Body of pancreas (tissue), 4 donors: ENCODE data around the gene LRFN2. TPM values are rescaled to one million over a fixed set of nuclear protein-coding genes. Genes with fewer than 3 reads are reported as not detected.

Source experiments
- ATAC-seq: fragments of 150-250 bp; one replicate; pipeline ENCODE4 v1.9.1; 2016
- DNase-seq, 4 donors: peaks; one replicate each; pipeline ENCODE4 v3.0.0-alpha.2; 2019
- H3K27ac ChIP-seq, 4 donors: fragments of 200-600 bp; sonication (generic); 1 replicate in 3 of 4; 2 replicates in 1 of 4; pipeline versions ENCODE4 v1.5.1 to v1.6.1; 2016 to 2019; ENCODE audit warnings: mild to moderate bottlenecking in 1 of 4, mixed read lengths in 1 of 4, moderate library complexity in 1 of 4
- H3K27me3 ChIP-seq, 2 donors: fragments of 200-600 bp; sonication (generic); one replicate each; pipeline ENCODE4 v1.6.0; 2016; ENCODE audit warnings: mild to moderate bottlenecking in 1 of 2
- H3K36me3 ChIP-seq, 2 donors: fragments of 200-600 bp; sonication (generic); replicated peaks in 1 of 2; 2 replicates each; pipeline ENCODE4 v1.5.1; 2016; ENCODE audit warnings: low read depth in 2 of 2; ENCODE audit not compliant: insufficient read depth in 1 of 2
- H3K4me1 ChIP-seq: fragments of 200-600 bp; sonication (generic); one replicate; pipeline ENCODE4 v1.6.0; 2016
- H3K4me3 ChIP-seq, 2 donors: fragments of 200-600 bp; sonication (generic); 1 replicate in 1 of 2; 2 replicates in 1 of 2; pipeline ENCODE4 v1.5.1; 2016 to 2019
- H3K9me3 ChIP-seq, 3 donors: fragments of 200-600 bp; sonication (generic); 1 replicate in 2 of 3; 2 replicates in 1 of 3; pipeline ENCODE4 v1.5.1; 2016
- CTCF ChIP-seq, 7 experiments: fragments of 450-650 bp in 4 of 7; fragments of 200-600 bp in 3 of 7; sonication (generic) in 3 of 7; IDR thresholded peaks; one replicate each; pipeline ENCODE4 v1.5.1; 2016 to 2019; ENCODE audit warnings: antibody characterized with exemption in 7 of 7
- POLR2A ChIP-seq, 3 donors: fragments of 450-650 bp; IDR thresholded peaks; one replicate each; pipeline ENCODE4 v1.6.1; 2016; ENCODE audit warnings: antibody characterized with exemption in 3 of 3, mild to moderate bottlenecking in 2 of 3
- WGBS, 2 donors: methylation state at CpG; one replicate each; pipeline ENCODE4 v1.1.5; 2017; 5-methylcytosine and 5-hydroxymethylcytosine counted together
- intact Hi-C: fragments of 100-400 bp; cut with DNase I; formaldehyde crosslinking; loops from one replicate; pipeline ENCODE4 v1.15.1; 2023
- total RNA-seq, 2 donors: library from RNA; depleted of rRNA; stranded (reverse); fragments of >200 nt; gene quantifications; one replicate each; pipeline ENCODE4 v1.1.0, GENCODE V29; 2016

Gene LRFN2
- total RNA-seq, 2 donors from 2014 or later: 0.33 TPM; not detected in 1

- TF ChIP-seq CTCF (IDR thresholded peaks at IDR 0.05) (no peak), POLR2A (IDR thresholded peaks at IDR 0.05) (no peak)
- Histone ChIP-seq H3K4me1 (peaks cover 12% of the 10 kb centered on the region), H3K36me3 (no peaks in the 10 kb centered on the region), H3K27ac (no peak overlapping the region), H3K4me3 (no peak overlapping the region), H3K27me3 (no peaks in the 10 kb centered on the region), H3K9me3 (no peaks in the 10 kb centered on the region)
- WGBS, 2 donors: 59 to 62% methylated on average over 3 of the region's 3 CpGs
- ATAC-seq (no peak), DNase-seq (no peak)
- intact Hi-C loops: no loop called here
These were observed 201.0 kb downstream of the LRFN2 start for GRCh38 chr6:40386200-40386599.

GRCh38 chr6:40383348-40384115, 203.6 kb downstream of the LRFN2 start:
- TF ChIP-seq CTCF (IDR thresholded peaks at IDR 0.05): no peak
- TF ChIP-seq POLR2A (IDR thresholded peaks at IDR 0.05): no peak
- ATAC-seq: no peak

GRCh38 chr6:40380271-40380670, 206.9 kb downstream of the LRFN2 start:
- 54% methylated on average over 4 of the region's 4 CpGs for WGBS, 2 donors
- no peak overlapping the region for H3K4me3 ChIP-seq
- no peak for DNase-seq

More at GRCh38 chr6:40383348-40384115, 203.6 kb downstream of the LRFN2 start:
- no peak for DNase-seq
- no peaks in the 10 kb centered on the region for H3K36me3 ChIP-seq
- no peak overlapping the region for H3K4me3 ChIP-seq
- no peaks in the 10 kb centered on the region for H3K9me3 ChIP-seq
- no peaks in the 10 kb centered on the region for H3K27me3 ChIP-seq
- intact Hi-C loops: no loop called here
- WGBS, 2 donors: 84 to 100% methylated on average over 2 to 3 of the region's 3 CpGs
- H3K4me1 ChIP-seq: peaks cover 12% of the 10 kb centered on the region
- H3K27ac ChIP-seq: no peak overlapping the region

GRCh38 chr6:40379811-40380210, 207.4 kb downstream of the LRFN2 start:
- intact Hi-C loops: no loop called here

More at GRCh38 chr6:40380271-40380670, 206.9 kb downstream of the LRFN2 start:
- TF ChIP-seq CTCF (IDR thresholded peaks at IDR 0.05) (no peak), POLR2A (IDR thresholded peaks at IDR 0.05) (no peak)
- Histone ChIP-seq H3K36me3 (no peaks in the 10 kb centered on the region), H3K4me1 (no peaks in the 10 kb centered on the region), H3K27me3 (no peaks in the 10 kb centered on the region), H3K27ac (no peak overlapping the region), H3K9me3 (no peaks in the 10 kb centered on the region)
- ATAC-seq: no peak
- intact Hi-C loops: no loop called here

More at GRCh38 chr6:40379811-40380210, 207.4 kb downstream of the LRFN2 start:
- no peak for DNase-seq
- H3K27ac ChIP-seq: no peak overlapping the region
- H3K4me1 ChIP-seq: no peaks in the 10 kb centered on the region
- TF ChIP-seq CTCF (IDR thresholded peaks at IDR 0.05): no peak
- no peak for TF ChIP-seq POLR2A (IDR thresholded peaks at IDR 0.05)
- H3K9me3 ChIP-seq: no peaks in the 10 kb centered on the region
- H3K36me3 ChIP-seq: no peaks in the 10 kb centered on the region
- 50 to 68% methylated on average over 1 of the region's 1 CpG for WGBS, 2 donors
- H3K27me3 ChIP-seq: no peaks in the 10 kb centered on the region
- no peak overlapping the region for H3K4me3 ChIP-seq
- ATAC-seq: no peak
